ENCODE data around the gene TRO.

DNA sequence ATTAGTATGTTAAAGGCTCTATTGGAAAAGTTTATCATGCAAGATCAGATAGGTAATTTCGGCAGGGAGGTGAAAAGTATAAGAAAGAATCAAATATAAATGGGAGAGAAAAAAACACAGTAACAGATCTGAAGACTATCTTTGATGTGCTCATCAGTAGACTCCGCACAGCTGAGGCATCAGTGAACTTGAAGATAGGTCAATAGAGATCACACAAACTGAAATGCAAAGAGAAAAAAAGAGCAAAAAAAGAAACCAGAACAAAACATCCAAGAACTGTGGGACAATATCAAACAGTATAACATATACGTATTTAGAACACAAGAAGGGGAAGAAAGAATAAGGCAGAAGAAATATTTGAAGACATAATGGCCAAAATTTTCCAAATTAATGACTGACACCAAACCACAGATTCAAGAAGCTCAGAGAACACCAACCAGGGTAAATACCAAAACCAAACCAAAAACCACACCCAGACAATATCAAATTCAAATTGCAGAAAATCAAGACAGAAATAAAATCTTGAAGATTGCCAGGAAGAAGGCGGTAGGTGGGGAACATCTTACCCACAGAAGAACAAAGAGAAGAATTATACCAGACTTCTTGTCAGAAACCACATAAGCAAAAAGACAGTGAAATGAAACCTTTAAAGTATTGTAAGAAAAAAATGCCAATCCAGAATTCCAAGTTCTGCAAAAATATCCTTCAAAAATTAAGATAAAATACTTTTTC, 44.3 kb downstream of the TRO start:
- TF ChIP-seq, protein P1, sequence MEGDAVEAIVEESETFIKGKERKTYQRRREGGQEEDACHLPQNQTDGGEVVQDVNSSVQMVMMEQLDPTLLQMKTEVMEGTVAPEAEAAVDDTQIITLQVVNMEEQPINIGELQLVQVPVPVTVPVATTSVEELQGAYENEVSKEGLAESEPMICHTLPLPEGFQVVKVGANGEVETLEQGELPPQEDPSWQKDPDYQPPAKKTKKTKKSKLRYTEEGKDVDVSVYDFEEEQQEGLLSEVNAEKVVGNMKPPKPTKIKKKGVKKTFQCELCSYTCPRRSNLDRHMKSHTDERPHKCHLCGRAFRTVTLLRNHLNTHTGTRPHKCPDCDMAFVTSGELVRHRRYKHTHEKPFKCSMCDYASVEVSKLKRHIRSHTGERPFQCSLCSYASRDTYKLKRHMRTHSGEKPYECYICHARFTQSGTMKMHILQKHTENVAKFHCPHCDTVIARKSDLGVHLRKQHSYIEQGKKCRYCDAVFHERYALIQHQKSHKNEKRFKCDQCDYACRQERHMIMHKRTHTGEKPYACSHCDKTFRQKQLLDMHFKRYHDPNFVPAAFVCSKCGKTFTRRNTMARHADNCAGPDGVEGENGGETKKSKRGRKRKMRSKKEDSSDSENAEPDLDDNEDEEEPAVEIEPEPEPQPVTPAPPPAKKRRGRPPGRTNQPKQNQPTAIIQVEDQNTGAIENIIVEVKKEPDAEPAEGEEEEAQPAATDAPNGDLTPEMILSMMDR (IDR thresholded peaks at IDR 0.05): no peak
- TF ChIP-seq POLR2A (IDR thresholded peaks at IDR 0.05): no peak
